Measurements from ENCODE around the gene JPH3. TPM values are rescaled to one million over a fixed set of nuclear protein-coding genes. Genes with fewer than 3 reads are reported as not detected.

JPH3 gene
- polyA plus RNA-seq, 1 donor from 2014 or later: 22.2 TPM

DNA sequence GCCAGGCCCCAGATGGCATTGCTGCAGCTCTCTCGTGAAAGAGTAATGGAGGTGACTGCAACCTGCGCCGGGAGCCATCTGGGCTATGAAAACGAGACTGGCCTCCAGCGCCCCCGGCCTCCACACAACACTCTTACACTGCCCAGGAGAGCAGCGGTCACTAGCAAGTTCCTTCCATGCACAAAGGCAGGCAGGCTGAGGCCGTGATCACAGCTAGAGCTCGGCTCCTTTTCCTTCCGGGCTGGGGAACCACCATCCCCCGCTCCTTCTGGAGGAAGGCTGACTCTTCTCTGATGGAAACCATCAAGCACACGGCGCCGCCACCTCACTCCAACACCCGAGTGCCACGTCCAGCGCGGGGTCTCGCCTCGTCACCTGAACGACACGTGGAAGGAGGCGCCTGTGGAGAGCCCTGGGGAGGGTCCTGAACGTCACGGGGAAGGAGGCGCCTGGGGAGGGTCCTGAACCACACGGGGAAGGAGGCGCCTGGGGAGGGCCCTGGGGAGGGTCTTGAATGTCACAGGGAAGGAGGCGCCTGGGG lies 101.6 kb downstream of the JPH3 start:
- Histone ChIP-seq H3K9me2 (ENCODE audit: insufficient read depth, low read length) (no peaks in the 10 kb centered on the region), H2AFZ (ENCODE audit: low read depth, low read length) (no peak overlapping the region), H3K4me3 (ENCODE audit: low read length) (no peak overlapping the region), H3K27me3 (ENCODE audit: insufficient read depth, low read depth, low read length) (no peaks in the 10 kb centered on the region), H4K20me1 (ENCODE audit: insufficient read depth) (no peaks in the 10 kb centered on the region), H3K9ac (ENCODE audit: low read length) (no peak overlapping the region), H3K9me3 (ENCODE audit: low read length) (no peaks in the 10 kb centered on the region), H3K27ac (ENCODE audit: low read length) (no peak overlapping the region), H3K36me3 (ENCODE audit: insufficient read depth, low read length) (no peaks in the 10 kb centered on the region), H3K4me2 (ENCODE audit: low read length) (no peak overlapping the region), H3F3A (ENCODE audit: insufficient read depth, low read length, poor library complexity, severe bottlenecking) (no peaks in the 10 kb centered on the region), H3K79me2 (replicated peaks; ENCODE audit: insufficient read depth, low read length) (no peaks in the 10 kb centered on the region)
- TF ChIP-seq RAD21 (conservative IDR thresholded peaks at IDR 0.05) (no peak), POLR2AphosphoS5 (IDR thresholded peaks at IDR 0.05) (no peak), SMC3 (conservative IDR thresholded peaks at IDR 0.05; ENCODE audit: poor library complexity) (no peak), MXI1 (conservative IDR thresholded peaks at IDR 0.05; ENCODE audit: poor library complexity, severe bottlenecking) (no peak), EP300 (conservative IDR thresholded peaks at IDR 0.05; ENCODE audit: poor library complexity, severe bottlenecking) (no peak), TAF1 (IDR thresholded peaks at IDR 0.05; ENCODE audit: low read depth) (no peak), EZH2 (IDR thresholded peaks at IDR 0.05; ENCODE audit: borderline replicate concordance, insufficient read depth, low read length, poor library complexity, severe bottlenecking) (no peak)
- TF ChIP-seq, protein P1, sequence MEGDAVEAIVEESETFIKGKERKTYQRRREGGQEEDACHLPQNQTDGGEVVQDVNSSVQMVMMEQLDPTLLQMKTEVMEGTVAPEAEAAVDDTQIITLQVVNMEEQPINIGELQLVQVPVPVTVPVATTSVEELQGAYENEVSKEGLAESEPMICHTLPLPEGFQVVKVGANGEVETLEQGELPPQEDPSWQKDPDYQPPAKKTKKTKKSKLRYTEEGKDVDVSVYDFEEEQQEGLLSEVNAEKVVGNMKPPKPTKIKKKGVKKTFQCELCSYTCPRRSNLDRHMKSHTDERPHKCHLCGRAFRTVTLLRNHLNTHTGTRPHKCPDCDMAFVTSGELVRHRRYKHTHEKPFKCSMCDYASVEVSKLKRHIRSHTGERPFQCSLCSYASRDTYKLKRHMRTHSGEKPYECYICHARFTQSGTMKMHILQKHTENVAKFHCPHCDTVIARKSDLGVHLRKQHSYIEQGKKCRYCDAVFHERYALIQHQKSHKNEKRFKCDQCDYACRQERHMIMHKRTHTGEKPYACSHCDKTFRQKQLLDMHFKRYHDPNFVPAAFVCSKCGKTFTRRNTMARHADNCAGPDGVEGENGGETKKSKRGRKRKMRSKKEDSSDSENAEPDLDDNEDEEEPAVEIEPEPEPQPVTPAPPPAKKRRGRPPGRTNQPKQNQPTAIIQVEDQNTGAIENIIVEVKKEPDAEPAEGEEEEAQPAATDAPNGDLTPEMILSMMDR (IDR thresholded peaks at IDR 0.05; ENCODE audit: poor library complexity, severe bottlenecking): no peak
- TF ChIP-seq, protein P2, sequence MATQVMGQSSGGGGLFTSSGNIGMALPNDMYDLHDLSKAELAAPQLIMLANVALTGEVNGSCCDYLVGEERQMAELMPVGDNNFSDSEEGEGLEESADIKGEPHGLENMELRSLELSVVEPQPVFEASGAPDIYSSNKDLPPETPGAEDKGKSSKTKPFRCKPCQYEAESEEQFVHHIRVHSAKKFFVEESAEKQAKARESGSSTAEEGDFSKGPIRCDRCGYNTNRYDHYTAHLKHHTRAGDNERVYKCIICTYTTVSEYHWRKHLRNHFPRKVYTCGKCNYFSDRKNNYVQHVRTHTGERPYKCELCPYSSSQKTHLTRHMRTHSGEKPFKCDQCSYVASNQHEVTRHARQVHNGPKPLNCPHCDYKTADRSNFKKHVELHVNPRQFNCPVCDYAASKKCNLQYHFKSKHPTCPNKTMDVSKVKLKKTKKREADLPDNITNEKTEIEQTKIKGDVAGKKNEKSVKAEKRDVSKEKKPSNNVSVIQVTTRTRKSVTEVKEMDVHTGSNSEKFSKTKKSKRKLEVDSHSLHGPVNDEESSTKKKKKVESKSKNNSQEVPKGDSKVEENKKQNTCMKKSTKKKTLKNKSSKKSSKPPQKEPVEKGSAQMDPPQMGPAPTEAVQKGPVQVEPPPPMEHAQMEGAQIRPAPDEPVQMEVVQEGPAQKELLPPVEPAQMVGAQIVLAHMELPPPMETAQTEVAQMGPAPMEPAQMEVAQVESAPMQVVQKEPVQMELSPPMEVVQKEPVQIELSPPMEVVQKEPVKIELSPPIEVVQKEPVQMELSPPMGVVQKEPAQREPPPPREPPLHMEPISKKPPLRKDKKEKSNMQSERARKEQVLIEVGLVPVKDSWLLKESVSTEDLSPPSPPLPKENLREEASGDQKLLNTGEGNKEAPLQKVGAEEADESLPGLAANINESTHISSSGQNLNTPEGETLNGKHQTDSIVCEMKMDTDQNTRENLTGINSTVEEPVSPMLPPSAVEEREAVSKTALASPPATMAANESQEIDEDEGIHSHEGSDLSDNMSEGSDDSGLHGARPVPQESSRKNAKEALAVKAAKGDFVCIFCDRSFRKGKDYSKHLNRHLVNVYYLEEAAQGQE (IDR thresholded peaks at IDR 0.05; ENCODE audit: borderline replicate concordance): no peak

DNA sequence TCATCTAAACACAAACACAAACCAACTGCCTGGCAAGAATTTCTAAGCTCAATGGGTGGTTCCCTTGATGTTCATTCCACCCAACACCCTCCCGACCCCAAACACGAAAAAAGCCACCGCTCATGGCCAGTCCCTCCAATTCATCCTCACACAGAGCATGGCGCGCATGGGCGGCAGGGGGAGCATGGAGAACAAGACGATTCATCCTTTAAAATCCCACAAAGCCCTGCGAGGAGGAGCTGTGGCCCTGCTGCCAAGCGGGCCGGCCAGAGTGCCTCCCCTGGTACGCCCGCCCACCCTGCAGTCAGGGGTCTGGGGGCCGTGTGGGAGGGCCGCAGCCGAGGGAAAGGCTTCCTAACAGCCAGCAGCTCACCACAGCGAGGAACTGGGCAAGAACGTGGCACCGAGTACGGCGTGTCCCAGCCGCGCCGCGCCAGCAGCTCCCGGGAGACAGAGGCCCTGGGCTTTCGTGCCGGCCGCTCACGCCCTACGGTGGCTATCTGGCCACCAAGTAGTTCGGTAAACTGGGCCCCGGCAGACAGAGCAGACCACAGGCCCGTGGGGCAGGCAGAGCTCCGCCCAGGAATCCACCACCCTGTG lies 102.5 kb downstream of the JPH3 start:
- H3K79me2 ChIP-seq (replicated peaks; ENCODE audit: insufficient read depth, low read length): no peaks in the 10 kb centered on the region
- no peak overlapping the region for H3K27ac ChIP-seq (ENCODE audit: low read length)

More for the DNA sequence above, 102.5 kb downstream of the JPH3 start:
- no peak overlapping the region for H3K4me2 ChIP-seq (ENCODE audit: low read length)
- no peaks in the 10 kb centered on the region for H3K27me3 ChIP-seq (ENCODE audit: insufficient read depth, low read depth, low read length)
- no peak overlapping the region for H3K4me3 ChIP-seq (ENCODE audit: low read length)
- H3K9me2 ChIP-seq (ENCODE audit: insufficient read depth, low read length): no peaks in the 10 kb centered on the region
- no peak for TF ChIP-seq EP300 (conservative IDR thresholded peaks at IDR 0.05; ENCODE audit: poor library complexity, severe bottlenecking)
- TF ChIP-seq SMC3 (conservative IDR thresholded peaks at IDR 0.05; ENCODE audit: poor library complexity): no peak
- no peak for TF ChIP-seq EZH2 (IDR thresholded peaks at IDR 0.05; ENCODE audit: borderline replicate concordance, insufficient read depth, low read length, poor library complexity, severe bottlenecking)
- TF ChIP-seq, protein P1 (IDR thresholded peaks at IDR 0.05; ENCODE audit: poor library complexity, severe bottlenecking): no peak
- TF ChIP-seq, protein P2 (IDR thresholded peaks at IDR 0.05; ENCODE audit: borderline replicate concordance): no peak
- TF ChIP-seq MXI1 (conservative IDR thresholded peaks at IDR 0.05; ENCODE audit: poor library complexity, severe bottlenecking): no peak
- TF ChIP-seq TAF1 (IDR thresholded peaks at IDR 0.05; ENCODE audit: low read depth): no peak
- no peak for TF ChIP-seq RAD21 (conservative IDR thresholded peaks at IDR 0.05)
- TF ChIP-seq POLR2AphosphoS5 (IDR thresholded peaks at IDR 0.05): no peak
- no peak overlapping the region for H3K9ac ChIP-seq (ENCODE audit: low read length)
- no peaks in the 10 kb centered on the region for H3K9me3 ChIP-seq (ENCODE audit: low read length)
- H3K36me3 ChIP-seq (ENCODE audit: insufficient read depth, low read length): no peaks in the 10 kb centered on the region
- no peaks in the 10 kb centered on the region for H3F3A ChIP-seq (ENCODE audit: insufficient read depth, low read length, poor library complexity, severe bottlenecking)
- no peaks in the 10 kb centered on the region for H4K20me1 ChIP-seq (ENCODE audit: insufficient read depth)
- no peak overlapping the region for H2AFZ ChIP-seq (ENCODE audit: low read depth, low read length)
